Hypothalamus (tissue), 51 donors: ENCODE results near the gene C1orf35.
"Not testable (repeated sequence)": the region's sequence is repeated elsewhere in the genome, so short reads cannot be mapped to it uniquely, and the experiment has no call there.

Source experiments
- DNase-seq, 51 donors: peaks; one replicate each; lab custom pipeline; 2025; lab: John Stamatoyannopoulos, UW

C1orf35 gene

DNA sequence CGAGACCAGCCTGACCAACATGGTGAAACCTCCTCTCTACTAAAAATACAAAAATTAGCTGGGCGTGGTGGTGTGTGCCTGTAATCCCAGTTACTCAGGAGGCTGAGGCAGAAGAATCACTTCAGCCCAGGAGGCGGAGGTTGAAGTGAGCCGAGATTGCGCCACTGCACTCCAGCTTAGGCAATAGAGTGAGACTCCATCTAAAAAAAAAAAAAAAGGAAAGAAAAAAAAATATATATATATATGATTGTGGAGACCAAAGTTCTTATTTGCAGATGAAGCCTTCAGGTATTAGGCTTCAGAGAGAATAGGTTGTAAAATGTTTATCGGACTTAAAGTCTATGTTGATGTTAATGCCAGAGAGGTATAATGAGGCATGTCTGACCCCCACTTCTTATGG is 8.2 kb upstream of the C1orf35 start:
- DNase-seq, result not testable (repeated sequence)

DNA sequence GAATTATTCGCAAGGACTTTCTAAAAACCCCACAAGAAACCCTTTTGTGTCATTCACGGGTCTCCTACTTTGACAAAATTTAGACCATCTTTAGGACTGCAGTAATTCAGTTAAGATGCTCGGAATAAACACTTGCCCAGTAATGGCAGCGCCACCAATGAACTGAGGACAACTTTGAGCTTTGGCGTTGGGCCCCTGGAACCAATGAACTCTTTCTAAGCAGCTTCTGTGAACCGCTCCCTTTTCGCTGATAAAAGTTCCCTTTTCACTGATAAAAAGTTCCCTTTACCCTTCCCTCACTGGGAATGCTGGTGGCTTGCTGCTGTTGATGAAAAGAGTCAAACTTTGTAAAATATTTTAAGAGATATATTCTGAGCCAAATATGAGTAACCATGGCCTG is 7.4 kb upstream of the C1orf35 start:
- no peak for DNase-seq

GRCh38 chr1:228109962-228110488 is 6.9 kb upstream of the C1orf35 start:
- no peak for DNase-seq

DNA sequence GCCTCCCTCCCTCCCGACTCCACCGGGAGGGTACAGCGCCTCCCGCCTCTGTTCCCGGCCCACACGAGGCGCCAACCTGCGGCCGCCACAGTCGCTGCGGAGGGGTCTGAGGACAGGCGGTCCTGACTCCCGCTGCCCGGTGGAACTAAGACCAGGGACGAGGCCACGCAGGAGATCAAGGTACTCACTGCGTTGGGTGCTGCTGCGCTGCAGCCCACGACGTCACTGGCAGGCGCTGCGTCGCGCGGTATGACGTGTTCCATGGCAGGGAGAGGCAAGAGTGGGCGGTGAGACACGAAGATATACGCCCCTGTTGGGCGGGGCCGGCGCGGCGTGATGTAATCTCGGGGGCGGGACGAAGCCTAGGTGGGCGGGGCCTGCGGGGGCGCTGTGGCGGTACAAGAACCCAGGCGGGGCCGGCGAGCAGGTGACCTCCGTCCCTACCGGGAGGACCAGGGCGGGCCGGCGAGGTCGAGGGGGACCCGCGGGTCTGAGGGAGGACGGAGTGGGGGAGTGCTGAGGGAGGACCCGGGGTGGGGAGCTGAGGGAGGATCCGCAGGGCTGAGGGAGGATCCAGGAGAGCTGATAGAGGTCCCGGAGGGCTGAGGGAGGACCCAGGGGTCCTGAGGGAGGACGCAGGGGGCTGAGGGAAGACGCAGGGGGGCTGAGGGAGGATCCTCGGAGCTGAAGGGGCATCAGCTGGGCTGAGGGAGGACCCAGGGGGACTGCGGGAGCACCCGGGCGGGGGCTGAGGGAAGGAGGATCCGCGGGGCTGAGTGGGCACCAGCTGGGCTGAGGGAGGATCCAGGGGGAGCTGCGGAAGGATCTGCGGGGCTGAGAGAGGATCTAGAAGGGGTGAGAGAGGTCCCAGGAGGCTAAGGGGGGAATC is 6.2 kb upstream of the C1orf35 start, which contains the start of gene MRPL55:
TSS of gene MRPL55 (minus strand) at position 227 of the 889 bp plus-strand sequence. CDS start 1,039 bp downstream, outside the sequence.
- DNase-seq, result peak; percentile 72 to 100 (median 98)

DNA sequence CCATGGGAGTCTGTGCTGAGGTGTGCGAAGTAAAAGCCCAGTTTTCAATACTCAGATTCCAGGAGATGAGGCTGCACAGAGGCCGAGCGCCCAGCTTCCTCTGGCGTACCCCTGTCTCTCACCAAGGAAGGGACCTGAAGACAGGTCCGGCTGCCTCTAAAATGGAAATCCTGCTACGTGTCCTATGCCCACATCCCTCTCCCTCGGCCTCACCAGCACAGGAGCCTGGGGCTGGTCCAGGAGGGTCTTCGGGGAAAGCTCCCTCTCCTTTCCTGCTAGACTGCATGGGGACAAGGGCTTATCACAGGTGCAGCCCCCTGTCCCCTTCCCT is 5.6 kb upstream of the C1orf35 start:
- no peak for DNase-seq

DNA sequence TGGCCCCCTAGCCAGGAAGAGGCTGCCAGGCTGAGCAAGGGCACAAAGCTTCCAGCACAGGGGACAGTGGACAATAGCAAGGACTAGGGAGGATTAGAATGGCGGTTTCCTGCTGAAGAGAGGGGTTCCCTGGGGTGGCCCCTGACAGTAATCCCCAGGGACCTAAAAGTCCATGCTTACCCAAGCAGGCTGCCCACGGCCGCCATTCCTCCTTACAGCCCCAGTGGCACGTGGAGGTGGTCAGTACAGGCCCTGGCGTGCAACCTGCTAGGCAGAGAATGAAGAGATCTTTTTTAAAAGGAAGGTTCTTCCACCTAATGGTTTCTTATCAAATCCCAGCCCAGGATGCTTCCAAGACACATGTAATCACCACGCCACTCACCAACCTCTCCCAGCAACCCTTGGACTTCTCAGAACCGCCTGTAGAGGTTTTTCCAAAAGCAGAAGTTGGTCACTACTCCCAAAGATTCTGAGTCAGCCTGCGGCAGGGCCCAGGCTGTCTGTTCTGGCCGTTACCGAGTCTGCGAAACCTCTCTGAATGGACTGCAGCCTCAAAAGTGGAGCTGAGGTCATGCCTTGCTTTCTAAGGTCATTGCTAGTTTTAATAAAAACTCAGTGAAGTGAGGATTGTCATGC is 5.0 kb upstream of the C1orf35 start:
- DNase-seq, result no peak

GRCh38 chr1:228107636-228108035 is 4.5 kb upstream of the C1orf35 start:
- no peak for DNase-seq

GRCh38 chr1:228106800-228107054 is 3.6 kb upstream of the C1orf35 start:
- DNase-seq, result no peak

DNA sequence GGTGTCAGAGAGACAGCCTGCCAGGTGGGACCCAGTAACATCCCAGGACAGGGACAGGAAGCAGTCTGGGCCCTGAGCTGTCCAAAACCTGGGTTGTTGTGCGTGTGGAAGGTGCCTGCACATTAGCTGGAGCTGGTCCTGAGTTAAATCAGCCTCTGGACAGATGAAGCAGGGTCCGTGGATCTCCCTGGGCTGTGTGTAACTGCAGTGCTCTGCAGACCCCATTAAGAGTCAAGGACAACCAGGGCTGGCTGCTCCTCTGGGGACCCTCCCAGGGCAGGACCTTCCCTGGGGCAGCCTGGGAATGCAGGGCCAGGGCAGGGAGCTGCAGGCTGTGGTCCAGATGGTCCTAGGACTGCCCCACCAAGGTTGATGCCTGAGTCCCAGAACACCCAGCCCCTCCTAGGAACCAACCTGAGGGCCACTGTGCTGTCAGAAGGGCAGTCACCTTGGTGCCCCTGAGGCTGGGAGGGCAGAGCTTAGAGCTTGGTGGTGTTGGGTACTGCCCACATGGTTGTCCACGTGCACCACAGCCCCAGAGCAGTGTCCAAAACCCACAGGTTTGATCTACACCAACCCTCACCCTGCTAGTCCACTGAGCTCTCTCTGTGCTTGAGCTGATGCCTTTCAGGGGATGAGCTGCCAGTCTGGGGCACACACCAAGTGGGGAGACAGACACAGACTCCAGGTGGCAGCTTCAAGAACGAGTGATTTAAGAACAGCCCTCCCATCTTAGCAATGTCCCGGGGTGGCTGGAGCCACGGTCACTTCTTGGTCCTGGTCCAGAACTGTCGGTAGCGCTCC is 3.1 kb upstream of the C1orf35 start:
- no peak for DNase-seq

- no peak for DNase-seq
These were observed 2.3 kb upstream of the C1orf35 start for GRCh38 chr1:228105270-228105995.

DNA sequence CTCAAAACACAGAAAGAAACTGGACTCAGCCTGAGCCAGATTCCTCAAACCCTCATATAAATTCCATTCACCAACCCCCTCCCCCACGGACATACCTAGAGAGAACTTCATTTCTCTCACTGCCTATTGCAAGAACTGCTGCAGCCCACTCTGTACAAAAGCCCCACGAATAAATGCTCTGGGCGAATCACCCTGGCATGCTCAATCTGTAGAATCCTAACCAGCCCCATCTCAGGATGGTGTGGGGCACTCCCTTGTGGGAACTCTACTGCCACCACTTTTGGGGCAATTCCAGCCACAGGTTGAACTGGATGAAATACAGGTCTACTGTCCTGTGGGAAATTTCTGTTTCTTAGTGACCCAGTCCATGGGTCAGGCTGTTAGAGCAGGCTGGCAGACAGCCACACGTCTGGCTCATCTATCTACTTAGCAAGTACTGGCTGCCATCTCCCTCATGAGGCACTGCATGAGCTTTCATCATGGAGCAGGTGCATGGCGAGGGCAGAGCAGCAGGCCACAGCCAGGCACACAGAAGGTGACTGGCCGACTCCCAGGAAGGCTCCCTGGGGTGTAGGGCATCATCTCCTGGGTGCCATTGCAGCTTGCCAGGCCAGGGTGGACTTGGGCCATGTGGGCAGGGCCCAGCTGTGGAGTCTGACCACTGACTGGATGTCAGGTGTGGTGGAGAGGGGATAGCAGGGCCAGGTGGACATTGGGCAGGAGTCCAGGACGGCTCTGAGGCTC is 1.6 kb upstream of the C1orf35 start:
- DNase-seq, result no peak

- DNase-seq, result no peak
These were observed 933 bp downstream of the C1orf35 start for GRCh38 chr1:228101994-228102790.

DNA sequence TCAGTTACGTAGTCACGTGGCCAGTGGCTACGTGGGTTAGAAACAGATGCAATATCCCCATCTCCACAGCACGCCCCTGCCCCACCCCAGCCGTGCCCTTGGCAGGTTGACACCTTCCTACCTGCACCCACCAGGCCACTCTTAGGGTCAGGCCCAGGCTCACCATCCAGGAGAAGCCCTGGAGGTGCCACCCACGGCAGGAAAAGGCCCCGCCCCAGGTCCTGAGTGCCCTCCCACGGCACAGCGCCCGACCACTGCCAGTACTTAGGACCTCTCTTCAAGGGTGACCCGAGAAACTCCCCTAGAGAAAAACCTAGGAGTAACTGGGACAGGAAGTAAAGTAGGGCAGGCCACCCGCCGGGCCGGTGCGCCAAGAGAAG is 1.5 kb downstream of the C1orf35 start:
- DNase-seq, result no peak

DNA sequence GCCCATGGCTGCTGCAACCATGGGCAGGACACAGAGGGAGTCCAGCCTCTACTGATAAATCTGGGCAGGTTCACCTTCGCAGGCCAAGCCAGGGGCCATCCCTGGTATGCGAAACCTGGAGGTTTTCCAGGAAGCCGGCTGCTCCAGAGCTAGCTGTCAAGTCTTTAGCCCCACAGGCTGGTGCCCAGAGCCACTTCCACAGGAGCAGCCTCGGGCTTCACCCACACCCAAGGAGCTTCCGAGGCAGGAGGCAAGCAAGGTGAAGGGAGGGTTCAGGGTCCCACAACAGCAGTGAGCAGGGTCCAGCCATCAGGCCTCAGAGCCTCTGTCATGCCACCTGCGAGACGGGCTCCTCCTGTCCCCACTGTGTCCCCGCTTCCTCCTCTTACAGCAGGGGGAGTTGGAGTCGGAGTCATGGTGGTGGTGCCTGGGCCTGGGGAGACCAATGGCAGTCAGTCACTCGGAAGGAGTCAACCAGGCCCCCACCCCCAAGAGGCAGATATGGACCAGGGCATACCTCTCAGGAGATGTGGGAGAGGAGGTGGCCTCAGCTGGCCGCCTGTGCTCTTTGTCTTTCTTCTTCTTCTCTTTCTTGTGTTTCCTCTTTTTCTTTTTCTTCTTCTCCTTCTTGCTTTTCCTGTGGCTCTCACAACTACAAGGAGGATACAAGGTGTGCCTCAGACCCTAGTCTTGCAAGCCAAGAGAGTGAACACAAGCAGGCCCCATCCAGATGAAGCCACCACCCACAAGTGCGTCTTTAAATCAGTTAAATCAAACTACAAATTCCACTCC is 2.1 kb downstream of the C1orf35 start:
- DNase-seq, result no peak

DNA sequence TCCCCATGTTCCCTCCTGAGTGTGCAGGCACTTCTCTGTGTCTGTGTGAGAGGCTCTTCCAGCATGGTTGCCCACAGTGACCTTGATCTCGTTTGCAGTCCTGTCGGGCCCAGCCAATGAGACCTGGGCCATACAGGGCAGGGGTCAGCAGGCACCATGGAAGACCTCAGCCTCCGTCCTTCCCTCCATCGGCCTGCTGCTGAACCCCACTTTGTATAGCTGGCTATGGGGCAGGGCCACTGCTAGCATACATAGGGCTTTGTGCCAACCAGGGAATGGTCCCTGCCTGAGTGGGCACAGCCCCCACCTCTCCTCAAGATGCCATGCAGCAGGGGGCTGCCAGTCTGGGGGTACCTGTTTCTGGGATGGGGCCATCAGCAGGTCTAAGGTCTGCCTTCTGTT is 3.8 kb downstream of the C1orf35 start:
- no peak for DNase-seq

- no peak for DNase-seq
These were observed 4.7 kb downstream of the C1orf35 start for GRCh38 chr1:228098323-228098931.

- no peak for DNase-seq
These were observed 5.6 kb downstream of the C1orf35 start for GRCh38 chr1:228097333-228098081.
